Measurements from ENCODE around the gene WASF1. TPM values are rescaled to one million over a fixed set of nuclear protein-coding genes. Genes with fewer than 3 reads are reported as not detected.

The WASF1 gene
- total and polyA plus RNA-seq, 4 donors, result 1.9 to 4.6 (median 3.3) TPM

GRCh38 chr6:110090876-110091275 lies 88.6 kb downstream of the WASF1 start:
- no peaks in the 10 kb centered on the region for H3K9me3 ChIP-seq (ENCODE audit: control insufficient read depth in 4 of 4, insufficient read depth in 3 of 4, low read length in 3 of 4)
- no peaks in the 10 kb centered on the region for H3K27me3 ChIP-seq (ENCODE audit: control insufficient read depth in 3 of 3, insufficient read depth in 3 of 3, low read length in 2 of 3)
- no peak for DNase-seq
- no peak for TF ChIP-seq CTCF (IDR thresholded peaks at IDR 0.05; ENCODE audit: control extremely low read depth, extremely low read depth)
- H3K9ac ChIP-seq (ENCODE audit: insufficient read depth in 1 of 2, low read length in 2 of 2), result no peak overlapping the region
- H3K4me1 ChIP-seq (ENCODE audit: control insufficient read depth in 5 of 5, insufficient read depth in 5 of 5, low read length in 5 of 5), result no peaks in the 10 kb centered on the region
- ATAC-seq (ENCODE audit: insufficient read depth, low FRiP score), result no peak
- no peak overlapping the region for H3K4me3 ChIP-seq
- H3K36me3 ChIP-seq (ENCODE audit: control insufficient read depth in 4 of 4, insufficient read depth in 4 of 4, low read length in 4 of 4), result no peaks in the 10 kb centered on the region
- H3K27ac ChIP-seq (ENCODE audit: low read depth in 1 of 2, low read length in 1 of 2), result no peak overlapping the region

- no peak overlapping the region for H3K9ac ChIP-seq (ENCODE audit: insufficient read depth in 1 of 2, low read length in 2 of 2)
- H3K27me3 ChIP-seq (ENCODE audit: control insufficient read depth in 3 of 3, insufficient read depth in 3 of 3, low read length in 2 of 3), result no peaks in the 10 kb centered on the region
- no peaks in the 10 kb centered on the region for H3K36me3 ChIP-seq (ENCODE audit: control insufficient read depth in 4 of 4, insufficient read depth in 4 of 4, low read length in 4 of 4)
- H3K4me1 ChIP-seq (ENCODE audit: control insufficient read depth in 5 of 5, insufficient read depth in 5 of 5, low read length in 5 of 5), result no peaks in the 10 kb centered on the region
- no peak overlapping the region for H3K4me3 ChIP-seq
- no peak overlapping the region for H3K27ac ChIP-seq (ENCODE audit: low read depth in 1 of 2, low read length in 1 of 2)
- no peak for TF ChIP-seq CTCF (IDR thresholded peaks at IDR 0.05; ENCODE audit: control extremely low read depth, extremely low read depth)
- H3K9me3 ChIP-seq (ENCODE audit: control insufficient read depth in 4 of 4, insufficient read depth in 3 of 4, low read length in 3 of 4), result no peaks in the 10 kb centered on the region
- ATAC-seq (ENCODE audit: insufficient read depth, low FRiP score) (no peak), DNase-seq (no peak)
Measured at GRCh38 chr6:110089323-110089722, 90.1 kb downstream of the WASF1 start.

- DNase-seq, result no peak
- 95 to 98% methylated on average over 2 of the region's 2 CpGs for WGBS, 2 donors
- Histone ChIP-seq H3K27me3 (ENCODE audit: control insufficient read depth in 3 of 3, insufficient read depth in 3 of 3, low read length in 2 of 3) (no peaks in the 10 kb centered on the region), H3K4me3 (no peak overlapping the region), H3K4me1 (ENCODE audit: control insufficient read depth in 5 of 5, insufficient read depth in 5 of 5, low read length in 5 of 5) (no peaks in the 10 kb centered on the region), H3K36me3 (ENCODE audit: control insufficient read depth in 4 of 4, insufficient read depth in 4 of 4, low read length in 4 of 4) (no peaks in the 10 kb centered on the region), H3K27ac (ENCODE audit: low read depth in 1 of 2, low read length in 1 of 2) (no peak overlapping the region), H3K9ac (ENCODE audit: insufficient read depth in 1 of 2, low read length in 2 of 2) (no peak overlapping the region), H3K9me3 (ENCODE audit: control insufficient read depth in 4 of 4, insufficient read depth in 3 of 4, low read length in 3 of 4) (no peaks in the 10 kb centered on the region)
- ATAC-seq (ENCODE audit: insufficient read depth, low FRiP score), result no peak
- TF ChIP-seq CTCF (IDR thresholded peaks at IDR 0.05; ENCODE audit: control extremely low read depth, extremely low read depth), result no peak
Measured at GRCh38 chr6:110085285-110085684, 94.2 kb downstream of the WASF1 start.

GRCh38 chr6:110083875-110084585 lies 95.4 kb downstream of the WASF1 start:
- no peaks in the 10 kb centered on the region for H3K36me3 ChIP-seq (ENCODE audit: control insufficient read depth in 4 of 4, insufficient read depth in 4 of 4, low read length in 4 of 4)
- no peaks in the 10 kb centered on the region for H3K27me3 ChIP-seq (ENCODE audit: control insufficient read depth in 3 of 3, insufficient read depth in 3 of 3, low read length in 2 of 3)
- H3K9me3 ChIP-seq (ENCODE audit: control insufficient read depth in 4 of 4, insufficient read depth in 3 of 4, low read length in 3 of 4), result no peaks in the 10 kb centered on the region
- H3K4me3 ChIP-seq, result no peak overlapping the region
- WGBS, 2 donors, result 69 to 82% methylated on average over 1 of the region's 1 CpG
- no peaks in the 10 kb centered on the region for H3K4me1 ChIP-seq (ENCODE audit: control insufficient read depth in 5 of 5, insufficient read depth in 5 of 5, low read length in 5 of 5)
- ATAC-seq (ENCODE audit: insufficient read depth, low FRiP score), result no peak
- H3K9ac ChIP-seq (ENCODE audit: insufficient read depth in 1 of 2, low read length in 2 of 2), result no peak overlapping the region
- TF ChIP-seq CTCF (IDR thresholded peaks at IDR 0.05; ENCODE audit: control extremely low read depth, extremely low read depth), result no peak
- DNase-seq, result no peak
- no peak overlapping the region for H3K27ac ChIP-seq (ENCODE audit: low read depth in 1 of 2, low read length in 1 of 2)
